ENCODE results near the gene CDKN1B.

The CDKN1B gene

GRCh38 chr12:12716793-12717585 is at the start of gene CDKN1B:
Gene CDKN1B, plus strand, starts transcription at chr12:12717368. Its CDS starts 472 bp downstream, at chr12:12717840.
- DNase-seq, result peak; percentile 80

GRCh38 chr12:12668005-12668404 is 49.2 kb upstream of the CDKN1B start:
- no peak for DNase-seq

DNA sequence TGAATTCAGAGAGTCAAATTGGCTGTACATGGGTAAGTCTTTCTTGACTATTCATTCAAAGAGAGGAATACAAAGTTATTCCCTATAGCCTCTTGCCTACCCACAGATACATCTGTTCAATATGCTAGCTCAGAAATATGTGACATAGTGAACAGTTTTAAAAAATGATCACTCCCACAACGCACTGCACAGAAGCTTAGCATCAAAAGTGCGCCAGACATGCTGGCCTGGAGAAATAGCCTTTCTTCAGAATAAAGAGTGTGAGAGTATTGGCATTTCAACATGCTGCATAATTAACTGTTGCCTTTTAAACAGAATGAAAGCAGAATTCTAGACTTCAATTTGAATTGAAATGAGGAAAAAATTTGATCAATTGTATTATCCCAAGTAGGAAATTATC is 48.1 kb upstream of the CDKN1B start:
- DNase-seq, result no peak

GRCh38 chr12:12671850-12672660 is 45.1 kb upstream of the CDKN1B start:
- no peak for DNase-seq

DNA sequence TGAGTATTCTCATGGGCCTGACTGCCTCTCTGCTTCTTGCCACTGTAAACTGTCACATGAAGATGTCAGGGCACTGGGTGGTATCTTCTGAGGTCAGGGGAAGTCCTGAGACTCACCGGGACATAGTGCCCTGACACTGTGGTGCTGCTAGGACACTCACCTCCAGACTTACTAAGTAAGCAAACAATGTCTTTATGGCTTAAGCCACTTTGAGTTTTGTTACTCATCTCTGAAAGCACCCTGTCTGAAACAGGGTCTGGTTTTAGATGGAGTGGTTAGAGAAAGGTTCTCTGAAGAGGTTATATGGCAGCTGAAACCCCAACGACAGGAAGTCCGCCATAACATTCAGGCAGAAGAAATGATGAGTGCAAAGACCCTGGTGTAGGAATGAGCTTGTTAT is 43.9 kb upstream of the CDKN1B start:
- DNase-seq, result no peak

GRCh38 chr12:12676605-12677004 is 40.6 kb upstream of the CDKN1B start:
- no peak for DNase-seq

GRCh38 chr12:12681061-12681765 is 36.0 kb upstream of the CDKN1B start:
- DNase-seq, result no peak

DNA sequence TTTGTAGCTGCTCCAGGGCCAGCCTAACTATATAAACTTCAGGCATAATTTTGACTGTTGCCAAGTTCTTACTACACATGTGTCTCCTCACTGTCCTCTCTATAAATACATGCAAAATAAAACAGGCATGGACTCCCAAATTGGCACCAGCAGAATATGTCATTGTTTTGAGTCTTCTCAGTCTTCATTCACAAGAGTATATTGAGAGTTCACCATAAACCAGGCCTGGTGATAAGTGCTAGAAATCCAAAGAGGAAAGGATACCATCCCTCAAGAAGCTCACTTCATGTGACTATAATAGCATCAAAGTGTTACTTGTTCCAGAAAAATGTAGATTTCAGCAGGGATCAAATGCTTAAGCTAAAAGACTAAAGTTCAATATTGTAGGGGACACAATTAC is 34.9 kb upstream of the CDKN1B start:
- DNase-seq, result no peak

GRCh38 chr12:12683136-12683697 is 34.0 kb upstream of the CDKN1B start:
- no peak for DNase-seq

- DNase-seq, result no peak
These were observed 33.4 kb upstream of the CDKN1B start for GRCh38 chr12:12683725-12684124.

GRCh38 chr12:12684375-12685106 is 32.6 kb upstream of the CDKN1B start:
- no peak for DNase-seq

- DNase-seq, result no peak
These were observed 31.9 kb upstream of the CDKN1B start for GRCh38 chr12:12685305-12685704.

DNA sequence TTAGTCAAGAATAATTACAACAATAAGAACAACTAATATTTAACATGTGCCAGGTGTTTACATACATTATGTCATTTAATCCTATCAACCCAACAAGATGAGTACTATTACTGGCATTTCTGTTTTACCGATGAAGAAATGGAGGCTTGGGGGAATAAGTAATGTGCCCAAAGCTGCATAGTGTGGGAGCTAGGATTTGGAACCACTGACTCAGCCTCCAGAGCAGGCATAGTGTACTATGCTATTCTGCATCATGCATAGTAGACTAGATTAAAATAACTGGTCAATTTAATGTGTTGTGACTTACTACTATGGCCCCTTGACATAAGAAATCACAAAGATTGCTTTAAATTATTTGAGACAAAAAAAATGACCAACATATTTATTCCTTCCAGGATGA is 30.7 kb upstream of the CDKN1B start:
- no peak for DNase-seq

DNA sequence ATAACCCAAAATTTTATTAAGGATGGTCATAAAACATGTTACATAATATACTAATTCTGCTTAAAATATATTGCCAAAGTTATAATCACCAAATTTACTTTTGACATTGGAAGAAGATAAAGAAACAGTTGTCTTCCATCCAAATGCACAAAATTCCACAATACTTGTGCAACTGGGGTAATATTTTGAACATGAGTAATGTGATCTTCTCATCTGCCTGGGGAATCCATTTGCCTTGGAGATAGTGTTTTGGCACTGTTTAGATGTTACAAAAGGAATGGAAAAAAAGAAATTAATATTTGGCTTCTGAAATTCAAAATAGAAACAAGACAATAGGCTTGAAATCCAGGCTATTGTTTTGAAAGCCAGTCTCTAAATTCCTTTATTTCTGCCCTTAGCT is 30.2 kb upstream of the CDKN1B start:
- DNase-seq, result no peak

- DNase-seq, result no peak
These were observed 27.4 kb upstream of the CDKN1B start for GRCh38 chr12:12689647-12690300.

DNA sequence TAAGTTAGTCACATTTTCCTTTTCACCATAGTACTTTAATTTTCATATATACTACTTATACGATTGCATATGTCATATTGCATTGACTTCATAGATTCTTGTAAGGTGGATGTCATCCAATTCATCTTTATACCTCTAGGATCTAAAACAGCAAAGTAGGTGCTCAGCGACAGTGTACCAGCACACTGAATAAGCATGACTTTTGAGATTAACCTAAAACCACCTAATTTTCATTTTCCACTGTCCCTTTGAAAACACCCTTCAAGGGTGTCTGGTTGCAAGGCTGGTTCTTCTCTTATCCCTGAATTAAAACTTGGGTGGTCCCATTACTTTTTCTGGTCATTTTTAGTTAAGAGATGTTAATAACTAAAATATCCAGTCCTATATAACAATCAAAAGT is 25.6 kb upstream of the CDKN1B start:
- no peak for DNase-seq

- DNase-seq, result no peak
These were observed 24.0 kb upstream of the CDKN1B start for GRCh38 chr12:12693111-12693671.

GRCh38 chr12:12696562-12697383 is 20.4 kb upstream of the CDKN1B start:
- peak; percentile 86 for DNase-seq

GRCh38 chr12:12699345-12699744 is 17.8 kb upstream of the CDKN1B start:
- DNase-seq, result no peak

- no peak for DNase-seq
These were observed 16.9 kb upstream of the CDKN1B start for GRCh38 chr12:12700254-12700653.

- no peak for DNase-seq
These were observed 15.7 kb upstream of the CDKN1B start for GRCh38 chr12:12701457-12701856.
